Gastroesophageal sphincter (tissue), 3 donors: Measurements from ENCODE around the gene ACSS1.

ENCODE experiments used
- POLR2AphosphoS5 ChIP-seq: sonication (generic); formaldehyde crosslinking; IDR thresholded peaks from one replicate; pipeline ENCODE4 v1.6.1; 2017; ENCODE audit warnings: antibody characterized with exemption
- TF ChIP-seq, protein P1 (sequence below), 4 experiments: fragments of 200-600 bp in 2 of 4; fragments of 450-650 bp in 2 of 4; sonication (generic) in 1 of 4; IDR thresholded peaks; one replicate each; pipeline ENCODE4 v1.5.1; 2017 to 2019; ENCODE audit warnings: antibody characterized with exemption in 4 of 4, mild to moderate bottlenecking in 2 of 4, moderate library complexity in 2 of 4

DNA sequence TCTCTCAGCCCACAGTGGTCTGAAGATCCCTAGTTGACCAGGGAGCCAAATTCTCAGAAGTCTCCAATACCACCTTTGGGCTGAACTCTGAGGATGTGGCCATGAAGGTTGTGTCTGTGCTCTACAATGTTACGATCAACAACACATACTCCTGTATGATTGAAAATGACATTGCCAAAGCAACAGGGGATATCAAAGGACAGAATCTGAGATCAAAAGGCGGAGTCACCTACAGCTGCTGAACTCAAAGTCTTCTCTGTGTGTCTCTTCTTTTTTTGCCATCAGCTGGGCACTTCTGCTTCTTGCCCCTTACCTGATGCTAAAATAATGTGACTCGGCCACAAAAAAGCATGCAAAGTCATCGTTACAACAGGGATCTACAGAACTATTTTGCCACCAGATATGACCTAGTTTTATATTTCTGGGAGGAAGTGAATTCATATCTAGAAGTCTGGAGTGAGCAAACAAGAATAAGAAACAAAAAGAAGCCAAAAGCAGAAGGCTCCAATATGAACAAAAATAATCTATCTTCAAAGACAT lies 41.7 kb upstream of the ACSS1 start:
- no peak for TF ChIP-seq POLR2AphosphoS5
- TF ChIP-seq, protein P1, sequence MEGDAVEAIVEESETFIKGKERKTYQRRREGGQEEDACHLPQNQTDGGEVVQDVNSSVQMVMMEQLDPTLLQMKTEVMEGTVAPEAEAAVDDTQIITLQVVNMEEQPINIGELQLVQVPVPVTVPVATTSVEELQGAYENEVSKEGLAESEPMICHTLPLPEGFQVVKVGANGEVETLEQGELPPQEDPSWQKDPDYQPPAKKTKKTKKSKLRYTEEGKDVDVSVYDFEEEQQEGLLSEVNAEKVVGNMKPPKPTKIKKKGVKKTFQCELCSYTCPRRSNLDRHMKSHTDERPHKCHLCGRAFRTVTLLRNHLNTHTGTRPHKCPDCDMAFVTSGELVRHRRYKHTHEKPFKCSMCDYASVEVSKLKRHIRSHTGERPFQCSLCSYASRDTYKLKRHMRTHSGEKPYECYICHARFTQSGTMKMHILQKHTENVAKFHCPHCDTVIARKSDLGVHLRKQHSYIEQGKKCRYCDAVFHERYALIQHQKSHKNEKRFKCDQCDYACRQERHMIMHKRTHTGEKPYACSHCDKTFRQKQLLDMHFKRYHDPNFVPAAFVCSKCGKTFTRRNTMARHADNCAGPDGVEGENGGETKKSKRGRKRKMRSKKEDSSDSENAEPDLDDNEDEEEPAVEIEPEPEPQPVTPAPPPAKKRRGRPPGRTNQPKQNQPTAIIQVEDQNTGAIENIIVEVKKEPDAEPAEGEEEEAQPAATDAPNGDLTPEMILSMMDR (IDR thresholded peaks at IDR 0.05) = no peak
